ENCODE data around the gene ASTL. TPM values are rescaled to one million over a fixed set of nuclear protein-coding genes. Genes with fewer than 3 reads are reported as not detected.

The ASTL gene
- total RNA-seq, 2 experiments from 2014 or later, result 0.49 TPM; not detected in 1

DNA sequence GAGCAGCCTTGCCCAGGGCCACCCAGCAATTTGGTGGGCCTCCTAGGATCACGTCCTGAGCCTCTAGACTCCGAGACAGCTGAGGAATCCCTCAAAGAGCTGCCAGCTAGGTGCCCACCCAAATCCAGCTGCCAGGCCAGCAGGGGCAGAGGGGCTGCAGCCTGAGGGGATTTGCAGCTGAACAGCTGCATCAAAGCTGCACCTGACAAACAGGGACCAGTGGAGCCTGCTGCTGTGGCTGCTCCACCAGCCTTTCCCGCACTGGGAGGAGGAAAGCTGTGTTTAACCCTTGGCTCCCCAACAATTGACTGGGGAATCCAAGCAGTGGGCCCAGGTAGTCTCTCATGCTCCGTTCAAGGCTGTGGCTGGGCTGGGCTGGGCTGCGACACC is 30.2 kb downstream of the ASTL start:
- DNase-seq (ENCODE audit: low spot score), result no peak
- intact Hi-C loops (cut with micrococcal nuclease; ENCODE audit: unreplicated experiment), result no loop called here
- no peaks in the 10 kb centered on the region for H4K20me1 ChIP-seq (ENCODE audit: insufficient read depth, low read length)
- H3K4me1 ChIP-seq (ENCODE audit: insufficient read depth, low read length, poor library complexity, severe bottlenecking), result no peaks in the 10 kb centered on the region
- H3K27ac ChIP-seq (ENCODE audit: low read depth, low read length, poor library complexity, severe bottlenecking), result no peak overlapping the region
- no peak overlapping the region for H3K4me3 ChIP-seq (ENCODE audit: low read depth, low read length, poor library complexity, severe bottlenecking)
- H3K9me3 ChIP-seq (ENCODE audit: low read length), result no peaks in the 10 kb centered on the region
- H3K36me3 ChIP-seq (ENCODE audit: insufficient read depth, low read length), result no peaks in the 10 kb centered on the region
- TF ChIP-seq, protein P1, sequence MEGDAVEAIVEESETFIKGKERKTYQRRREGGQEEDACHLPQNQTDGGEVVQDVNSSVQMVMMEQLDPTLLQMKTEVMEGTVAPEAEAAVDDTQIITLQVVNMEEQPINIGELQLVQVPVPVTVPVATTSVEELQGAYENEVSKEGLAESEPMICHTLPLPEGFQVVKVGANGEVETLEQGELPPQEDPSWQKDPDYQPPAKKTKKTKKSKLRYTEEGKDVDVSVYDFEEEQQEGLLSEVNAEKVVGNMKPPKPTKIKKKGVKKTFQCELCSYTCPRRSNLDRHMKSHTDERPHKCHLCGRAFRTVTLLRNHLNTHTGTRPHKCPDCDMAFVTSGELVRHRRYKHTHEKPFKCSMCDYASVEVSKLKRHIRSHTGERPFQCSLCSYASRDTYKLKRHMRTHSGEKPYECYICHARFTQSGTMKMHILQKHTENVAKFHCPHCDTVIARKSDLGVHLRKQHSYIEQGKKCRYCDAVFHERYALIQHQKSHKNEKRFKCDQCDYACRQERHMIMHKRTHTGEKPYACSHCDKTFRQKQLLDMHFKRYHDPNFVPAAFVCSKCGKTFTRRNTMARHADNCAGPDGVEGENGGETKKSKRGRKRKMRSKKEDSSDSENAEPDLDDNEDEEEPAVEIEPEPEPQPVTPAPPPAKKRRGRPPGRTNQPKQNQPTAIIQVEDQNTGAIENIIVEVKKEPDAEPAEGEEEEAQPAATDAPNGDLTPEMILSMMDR (conservative IDR thresholded peaks at IDR 0.05; ENCODE audit: low read length), result no peak
- TF ChIP-seq EZH2phosphoT487 (IDR thresholded peaks at IDR 0.05; ENCODE audit: borderline replicate concordance, low read depth, low read length), result no peak
- no TSS peak for BruUV-seq (replicated peaks)
- no peaks in the 10 kb centered on the region for H3K9me2 ChIP-seq (ENCODE audit: insufficient read depth, low read length)
- H3K4me2 ChIP-seq (ENCODE audit: low read length), result no peak overlapping the region
- H3K79me2 ChIP-seq (ENCODE audit: insufficient read depth, low read depth, low read length), result no peaks in the 10 kb centered on the region
- no peak overlapping the region for H2AFZ ChIP-seq (ENCODE audit: low read length)
- CTCF ChIA-PET (ENCODE audit: unreplicated experiment), result no interaction called here
- POLR2A ChIA-PET, result interaction anchor here (0.5 to 0.6 kb wide), 2 partner anchors 271 to 695 kb away, joined by 3 read pairs; no protein-coding TSS in a partner anchor

DNA sequence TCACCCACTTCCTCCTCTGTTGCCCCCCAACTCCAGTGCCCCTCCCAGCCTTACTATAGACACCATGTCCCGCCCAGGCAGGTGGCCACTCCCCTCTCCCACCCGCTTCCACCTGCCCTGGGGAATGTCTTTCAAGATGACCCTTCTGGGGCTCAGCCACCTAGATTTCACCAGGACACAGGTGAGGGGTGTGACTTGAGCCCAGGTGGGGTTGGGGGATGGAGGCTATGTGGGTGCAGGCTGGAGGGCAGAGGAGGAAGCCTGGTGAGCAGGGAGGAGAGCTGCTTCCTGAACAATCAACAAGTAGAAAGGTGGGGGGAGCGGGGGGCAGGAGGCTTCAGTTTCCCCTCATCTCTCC is 30.6 kb downstream of the ASTL start:
- no peaks in the 10 kb centered on the region for H3K9me2 ChIP-seq (ENCODE audit: insufficient read depth, low read length)
- intact Hi-C loops (cut with micrococcal nuclease; ENCODE audit: unreplicated experiment), result no loop called here
- no peaks in the 10 kb centered on the region for H3K9me3 ChIP-seq (ENCODE audit: low read length)
- no peak overlapping the region for H3K27ac ChIP-seq (ENCODE audit: low read depth, low read length, poor library complexity, severe bottlenecking)
- no peak for DNase-seq (ENCODE audit: low spot score)
- no peaks in the 10 kb centered on the region for H3K79me2 ChIP-seq (ENCODE audit: insufficient read depth, low read depth, low read length)
- H2AFZ ChIP-seq (ENCODE audit: low read length), result no peak overlapping the region
- H3K36me3 ChIP-seq (ENCODE audit: insufficient read depth, low read length), result no peaks in the 10 kb centered on the region
- no TSS peak for BruUV-seq (replicated peaks)
- no peak overlapping the region for H3K4me3 ChIP-seq (ENCODE audit: low read depth, low read length, poor library complexity, severe bottlenecking)
- H3K4me1 ChIP-seq (ENCODE audit: insufficient read depth, low read length, poor library complexity, severe bottlenecking), result no peaks in the 10 kb centered on the region
- no peak overlapping the region for H3K4me2 ChIP-seq (ENCODE audit: low read length)
- POLR2A ChIA-PET, result interaction anchor here (0.6 kb wide), 1 partner anchor 696 kb away, joined by 3 read pairs; no protein-coding TSS in a partner anchor
- TF ChIP-seq, protein P1 (conservative IDR thresholded peaks at IDR 0.05; ENCODE audit: low read length), result no peak
- TF ChIP-seq EZH2phosphoT487 (IDR thresholded peaks at IDR 0.05; ENCODE audit: borderline replicate concordance, low read depth, low read length), result no peak
- CTCF ChIA-PET (ENCODE audit: unreplicated experiment), result no interaction called here
- no peaks in the 10 kb centered on the region for H4K20me1 ChIP-seq (ENCODE audit: insufficient read depth, low read length)

DNA sequence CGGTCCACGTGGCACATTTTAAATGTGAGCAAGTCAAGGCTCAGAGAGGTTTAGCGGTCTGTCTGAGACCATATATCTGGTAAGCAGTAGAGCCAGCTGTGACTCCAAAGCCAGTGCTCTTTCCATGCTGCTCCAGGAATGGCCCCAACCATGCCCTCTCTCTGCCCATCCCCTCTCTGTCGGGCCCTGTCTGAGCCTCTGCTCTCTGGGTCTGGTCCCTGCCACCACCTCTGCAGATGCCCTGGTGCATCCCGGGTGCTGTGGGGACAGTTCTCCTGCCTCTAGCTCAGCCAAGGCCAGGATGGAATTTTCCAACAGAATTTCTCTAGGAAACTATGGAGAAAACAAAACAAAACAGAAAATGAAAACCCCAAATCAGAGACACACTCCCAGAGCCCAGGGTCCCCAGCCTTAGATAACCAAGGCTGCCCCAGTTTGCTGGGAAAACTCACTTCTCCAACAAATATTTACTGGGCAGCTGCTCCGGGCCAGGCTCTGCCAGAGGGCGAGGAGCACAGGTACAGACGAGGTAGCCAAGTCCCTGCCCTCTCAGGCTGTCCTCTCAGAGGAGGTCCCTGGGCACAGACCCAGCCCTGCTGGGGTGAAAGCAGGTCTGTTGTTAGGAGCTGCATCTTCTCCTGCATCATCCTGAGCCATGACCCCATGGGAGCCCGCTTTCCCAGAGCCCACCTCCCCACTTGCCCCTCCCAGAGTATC is 31.2 kb downstream of the ASTL start:
- CTCF ChIA-PET (ENCODE audit: unreplicated experiment), result no interaction called here
- H3K27ac ChIP-seq (ENCODE audit: low read depth, low read length, poor library complexity, severe bottlenecking), result no peak overlapping the region

More for the DNA sequence above, 31.2 kb downstream of the ASTL start:
- no peaks in the 10 kb centered on the region for H3K36me3 ChIP-seq (ENCODE audit: insufficient read depth, low read length)
- no peak overlapping the region for H3K4me2 ChIP-seq (ENCODE audit: low read length)
- no peaks in the 10 kb centered on the region for H3K4me1 ChIP-seq (ENCODE audit: insufficient read depth, low read length, poor library complexity, severe bottlenecking)
- no peak for DNase-seq (ENCODE audit: low spot score)
- H3K4me3 ChIP-seq (ENCODE audit: low read depth, low read length, poor library complexity, severe bottlenecking), result no peak overlapping the region
- H4K20me1 ChIP-seq (ENCODE audit: insufficient read depth, low read length), result no peaks in the 10 kb centered on the region
- TF ChIP-seq, protein P1 (conservative IDR thresholded peaks at IDR 0.05; ENCODE audit: low read length), result no peak
- TF ChIP-seq EZH2phosphoT487 (IDR thresholded peaks at IDR 0.05; ENCODE audit: borderline replicate concordance, low read depth, low read length), result no peak
- no TSS peak for BruUV-seq (replicated peaks)
- H3K9me2 ChIP-seq (ENCODE audit: insufficient read depth, low read length), result no peaks in the 10 kb centered on the region
- intact Hi-C loops (cut with micrococcal nuclease; ENCODE audit: unreplicated experiment), result no loop called here
- H3K79me2 ChIP-seq (ENCODE audit: insufficient read depth, low read depth, low read length), result no peaks in the 10 kb centered on the region
- no peaks in the 10 kb centered on the region for H3K9me3 ChIP-seq (ENCODE audit: low read length)
- POLR2A ChIA-PET, result no interaction called here
- no peak overlapping the region for H2AFZ ChIP-seq (ENCODE audit: low read length)
